Measurements from ENCODE around the gene NCDN. TPM values are rescaled to one million over a fixed set of nuclear protein-coding genes. Genes with fewer than 3 reads are reported as not detected.

Gene NCDN
- total and polyA plus RNA-seq, 3 donors from 2014 or later, result 27.3 to 33.9 (median 33.8) TPM

DNA sequence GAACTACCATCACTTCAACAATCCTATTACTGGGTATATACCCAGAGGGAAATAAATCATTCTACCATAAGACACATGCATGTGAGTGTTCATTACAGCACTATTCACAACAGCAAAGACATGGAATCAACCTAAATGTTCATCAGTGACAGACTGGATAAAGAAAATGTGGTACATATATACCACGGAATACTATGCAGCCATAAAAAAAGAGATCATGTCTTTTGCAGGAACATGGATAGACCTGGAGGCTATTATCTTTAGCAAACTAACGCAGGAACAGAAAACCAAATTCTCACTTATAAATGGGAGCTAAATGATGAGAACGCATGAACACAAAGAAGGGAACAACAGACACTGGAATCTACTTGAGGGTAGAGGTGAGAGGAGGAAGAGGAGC, 39.4 kb upstream of the NCDN start:
- TF ChIP-seq POLR2A (IDR thresholded peaks at IDR 0.05) (no peak), CTCF (IDR thresholded peaks at IDR 0.05) (no peak)
- WGBS, 2 donors, result 94 to 100% methylated on average over 3 of the region's 3 CpGs
- Histone ChIP-seq H3K36me3 (ENCODE audit: low read depth, missing control alignments) (no peaks in the 10 kb centered on the region), H3K4me1 (no peaks in the 10 kb centered on the region), H3K4me3 (no peak overlapping the region), H3K27ac (no peak overlapping the region), H3K9me3 (no peaks in the 10 kb centered on the region), H3K27me3 (no peaks in the 10 kb centered on the region)
- no peak for DNase-seq
- intact Hi-C loops (cut with DNase I; ENCODE audit: low total_unique reads), result no loop called here

DNA sequence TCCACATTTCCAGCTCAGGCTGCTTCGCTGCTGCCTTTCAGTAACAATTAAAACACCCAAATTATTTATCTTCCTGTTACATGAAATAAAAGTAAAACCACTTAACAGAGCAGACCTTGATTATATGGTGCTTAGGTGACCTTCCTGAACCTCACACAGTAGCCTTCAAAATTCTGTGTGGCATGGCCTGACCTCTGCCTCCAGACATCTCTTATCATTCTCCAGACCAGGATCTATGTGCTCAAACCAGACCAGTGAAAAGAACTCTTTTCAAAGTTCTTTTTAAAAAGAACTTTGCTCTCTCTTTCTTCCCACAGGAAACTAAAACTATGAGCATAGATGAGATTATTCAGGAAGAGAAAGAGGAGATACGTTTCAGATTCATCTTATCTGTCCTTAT, 38.2 kb upstream of the NCDN start:
- Histone ChIP-seq H3K4me1 (no peaks in the 10 kb centered on the region), H3K9me3 (no peaks in the 10 kb centered on the region), H3K4me3 (no peak overlapping the region), H3K27ac (no peak overlapping the region), H3K27me3 (no peaks in the 10 kb centered on the region), H3K36me3 (ENCODE audit: low read depth, missing control alignments) (no peaks in the 10 kb centered on the region)
- WGBS, 2 donors, result 47 to 68% methylated on average over 2 of the region's 2 CpGs
- DNase-seq, result no peak
- TF ChIP-seq CTCF (IDR thresholded peaks at IDR 0.05) (no peak), POLR2A (IDR thresholded peaks at IDR 0.05) (no peak)
- intact Hi-C loops (cut with DNase I; ENCODE audit: low total_unique reads), result no loop called here

DNA sequence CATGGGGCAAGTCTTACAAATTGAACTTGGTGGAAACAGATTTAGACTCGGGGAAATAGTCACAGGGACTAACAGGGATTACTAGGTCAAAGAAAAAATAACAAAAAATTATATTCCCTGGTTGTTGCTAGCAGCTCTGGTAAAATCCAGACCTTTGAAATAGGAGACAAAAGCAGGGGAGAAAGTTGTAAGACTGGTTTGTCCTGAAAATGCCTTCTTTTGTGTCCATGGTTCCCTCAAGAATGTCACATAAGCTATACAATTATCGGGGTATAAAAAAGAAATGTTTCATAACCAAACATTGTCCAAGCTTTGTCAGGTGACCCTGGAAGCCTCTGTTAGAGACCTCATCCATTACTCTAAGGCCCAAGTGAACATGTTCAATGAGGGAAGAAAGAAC, 33.5 kb upstream of the NCDN start:
- Histone ChIP-seq H3K36me3 (ENCODE audit: low read depth, missing control alignments) (no peaks in the 10 kb centered on the region), H3K27me3 (no peaks in the 10 kb centered on the region), H3K9me3 (no peaks in the 10 kb centered on the region), H3K4me1 (no peaks in the 10 kb centered on the region), H3K4me3 (no peak overlapping the region), H3K27ac (no peak overlapping the region)
- TF ChIP-seq POLR2A (IDR thresholded peaks at IDR 0.05), result no peak
- TF ChIP-seq CTCF (IDR thresholded peaks at IDR 0.05), result no peak
- 91 to 92% methylated on average over 2 of the region's 2 CpGs for WGBS, 2 donors
- DNase-seq, result no peak
- intact Hi-C loops (cut with DNase I; ENCODE audit: low total_unique reads), result no loop called here

GRCh38 chr1:35530168-35530567, 27.4 kb upstream of the NCDN start:
- Histone ChIP-seq H3K27ac (no peak overlapping the region), H3K4me1 (no peaks in the 10 kb centered on the region), H3K4me3 (no peak overlapping the region), H3K27me3 (no peaks in the 10 kb centered on the region), H3K9me3 (no peaks in the 10 kb centered on the region), H3K36me3 (ENCODE audit: low read depth, missing control alignments) (no peaks in the 10 kb centered on the region)
- intact Hi-C loops (cut with DNase I; ENCODE audit: low total_unique reads), result no loop called here
- DNase-seq, result no peak
- 78% methylated on average over 5 of the region's 5 CpGs for WGBS, 2 donors
- TF ChIP-seq CTCF (IDR thresholded peaks at IDR 0.05) (no peak), POLR2A (IDR thresholded peaks at IDR 0.05) (no peak)

GRCh38 chr1:35530946-35531345, 26.7 kb upstream of the NCDN start:
- no peak for DNase-seq
- Histone ChIP-seq H3K9me3 (no peaks in the 10 kb centered on the region), H3K27ac (no peak overlapping the region), H3K4me3 (no peak overlapping the region), H3K27me3 (no peaks in the 10 kb centered on the region), H3K4me1 (no peaks in the 10 kb centered on the region), H3K36me3 (ENCODE audit: low read depth, missing control alignments) (no peaks in the 10 kb centered on the region)
- intact Hi-C loops (cut with DNase I; ENCODE audit: low total_unique reads), result no loop called here
- TF ChIP-seq CTCF (IDR thresholded peaks at IDR 0.05), result no peak
- TF ChIP-seq POLR2A (IDR thresholded peaks at IDR 0.05), result no peak
- WGBS, 2 donors, result 98 to 100% methylated on average over 2 of the region's 2 CpGs

Data from testis (tissue), 3 donors.